HL-60 (cell line): ENCODE results near the gene SLC12A5.

Source experiments
- CTCF ChIP-seq: IDR thresholded peaks from one replicate; pipeline ENCODE4 v1.5.1; 2011; ENCODE audit warnings: low read length, control low read depth, inconsistent platforms; ENCODE audit not compliant: insufficient read depth
- TF ChIP-seq, protein P1 (sequence below): IDR thresholded peaks from 2 replicates; pipeline ENCODE4 v1.6.1; 2012; ENCODE audit warnings: low read depth; ENCODE audit not compliant: insufficient replicate concordance

- TF ChIP-seq CTCF, result no peak
- TF ChIP-seq, protein P1, sequence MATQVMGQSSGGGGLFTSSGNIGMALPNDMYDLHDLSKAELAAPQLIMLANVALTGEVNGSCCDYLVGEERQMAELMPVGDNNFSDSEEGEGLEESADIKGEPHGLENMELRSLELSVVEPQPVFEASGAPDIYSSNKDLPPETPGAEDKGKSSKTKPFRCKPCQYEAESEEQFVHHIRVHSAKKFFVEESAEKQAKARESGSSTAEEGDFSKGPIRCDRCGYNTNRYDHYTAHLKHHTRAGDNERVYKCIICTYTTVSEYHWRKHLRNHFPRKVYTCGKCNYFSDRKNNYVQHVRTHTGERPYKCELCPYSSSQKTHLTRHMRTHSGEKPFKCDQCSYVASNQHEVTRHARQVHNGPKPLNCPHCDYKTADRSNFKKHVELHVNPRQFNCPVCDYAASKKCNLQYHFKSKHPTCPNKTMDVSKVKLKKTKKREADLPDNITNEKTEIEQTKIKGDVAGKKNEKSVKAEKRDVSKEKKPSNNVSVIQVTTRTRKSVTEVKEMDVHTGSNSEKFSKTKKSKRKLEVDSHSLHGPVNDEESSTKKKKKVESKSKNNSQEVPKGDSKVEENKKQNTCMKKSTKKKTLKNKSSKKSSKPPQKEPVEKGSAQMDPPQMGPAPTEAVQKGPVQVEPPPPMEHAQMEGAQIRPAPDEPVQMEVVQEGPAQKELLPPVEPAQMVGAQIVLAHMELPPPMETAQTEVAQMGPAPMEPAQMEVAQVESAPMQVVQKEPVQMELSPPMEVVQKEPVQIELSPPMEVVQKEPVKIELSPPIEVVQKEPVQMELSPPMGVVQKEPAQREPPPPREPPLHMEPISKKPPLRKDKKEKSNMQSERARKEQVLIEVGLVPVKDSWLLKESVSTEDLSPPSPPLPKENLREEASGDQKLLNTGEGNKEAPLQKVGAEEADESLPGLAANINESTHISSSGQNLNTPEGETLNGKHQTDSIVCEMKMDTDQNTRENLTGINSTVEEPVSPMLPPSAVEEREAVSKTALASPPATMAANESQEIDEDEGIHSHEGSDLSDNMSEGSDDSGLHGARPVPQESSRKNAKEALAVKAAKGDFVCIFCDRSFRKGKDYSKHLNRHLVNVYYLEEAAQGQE, result no peak
Observed at GRCh38 chr20:45994761-45995493, 34.1 kb upstream of the SLC12A5 start.
